Breast epithelium (tissue), 4 donors: ENCODE measurements around the gene OR2Z1. TPM values are rescaled to one million over a fixed set of nuclear protein-coding genes. Genes with fewer than 3 reads are reported as not detected.

Experiments used
- DNase-seq, 2 donors: peaks; one replicate each; pipeline ENCODE4 v3.0.0-alpha.2; 2019; ENCODE audit warnings: low spot score in 2 of 2
- H3K27ac ChIP-seq, 2 donors: fragments of 200-600 bp; sonication (generic) in 1 of 2; one replicate each; pipeline ENCODE4 v1.5.1; 2016 to 2019; ENCODE audit warnings: mild to moderate bottlenecking in 1 of 2
- H3K27me3 ChIP-seq, 2 donors: fragments of 200-600 bp; sonication (generic) in 1 of 2; one replicate each; pipeline versions ENCODE4 v1.5.1 to v1.6.0; 2017 to 2019; ENCODE audit warnings: control low read depth in 1 of 2, mild to moderate bottlenecking in 1 of 2
- H3K36me3 ChIP-seq: fragments of 200-600 bp; one replicate; pipeline ENCODE4 v1.5.1; 2019
- H3K4me1 ChIP-seq, 2 donors: fragments of 200-600 bp; sonication (generic); one replicate each; pipeline ENCODE4 v1.5.1; 2016 to 2019; ENCODE audit warnings: control low read depth in 1 of 2
- H3K4me3 ChIP-seq, 3 donors: fragments of 200-600 bp; sonication (generic); 1 replicate in 2 of 3; 2 replicates in 1 of 3; pipeline ENCODE4 v1.5.1; 2016 to 2019; ENCODE audit warnings: mild to moderate bottlenecking in 3 of 3, moderate library complexity in 2 of 3
- H3K9me3 ChIP-seq, 2 donors: fragments of 200-600 bp; sonication (generic) in 1 of 2; one replicate each; pipeline ENCODE4 v1.5.1; 2016 to 2019; ENCODE audit warnings: control low read depth in 1 of 2
- POLR2A ChIP-seq: fragments of 450-650 bp; IDR thresholded peaks from one replicate; pipeline ENCODE4 v1.6.1; 2016; ENCODE audit warnings: antibody characterized with exemption, mild to moderate bottlenecking, moderate library complexity
- POLR2AphosphoS5 ChIP-seq, 3 donors: sonication (generic); formaldehyde crosslinking; IDR thresholded peaks; one replicate each; pipeline ENCODE4 v1.6.1; 2017; ENCODE audit warnings: antibody characterized with exemption in 3 of 3
- intact Hi-C: fragments of 100-400 bp; cut with DNase I; formaldehyde crosslinking; loops from one replicate; pipeline ENCODE4 v1.15.1; 2023; ENCODE audit warnings: low total_unique reads
- total RNA-seq, 3 donors: library from RNA; depleted of rRNA; stranded (reverse); fragments of >200 nt; gene quantifications; one replicate each; pipeline ENCODE4 v1.1.0, GENCODE V29; 2016
- TF ChIP-seq, protein P1 (sequence below), 3 donors: fragments of 450-650 bp; IDR thresholded peaks; one replicate each; pipeline ENCODE4 v1.5.1; 2016 to 2017; ENCODE audit warnings: antibody characterized with exemption in 3 of 3, mild to moderate bottlenecking in 3 of 3, moderate library complexity in 3 of 3

The OR2Z1 gene
- total RNA-seq, 3 donors from 2014 or later: not detected

DNA sequence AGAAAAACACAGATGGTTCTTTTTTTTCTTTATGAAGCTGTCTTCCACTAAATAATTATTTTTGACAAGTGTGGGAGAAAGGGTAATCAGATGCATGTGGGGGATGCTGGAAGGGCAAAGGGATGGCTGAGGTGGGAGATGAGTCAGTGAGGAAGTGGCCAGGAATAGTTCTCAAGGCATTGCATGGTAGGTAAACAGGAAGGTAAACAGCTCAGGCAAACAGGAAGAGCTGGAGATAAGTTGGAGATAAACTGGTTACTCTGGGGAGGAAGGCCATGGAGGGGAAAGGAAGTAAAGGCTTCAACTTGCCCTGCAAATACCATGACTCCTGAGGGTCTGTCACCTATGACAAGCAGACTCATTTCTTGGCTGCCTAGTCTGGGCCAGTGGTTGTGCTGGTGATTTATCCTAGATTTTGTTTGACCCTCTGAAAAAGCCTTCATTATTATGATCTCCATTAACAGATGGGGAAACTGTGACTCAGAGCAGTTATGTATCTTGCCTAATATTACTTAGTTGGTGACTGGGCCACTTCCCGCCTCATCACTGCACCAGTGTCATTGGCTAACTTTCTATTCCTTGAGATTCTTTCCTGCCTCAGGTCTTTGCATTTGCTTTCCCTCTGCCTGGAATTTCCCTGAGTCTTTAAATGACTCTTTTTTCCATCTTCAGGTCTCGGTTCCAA lies 39.9 kb upstream of the OR2Z1 start:
- Histone ChIP-seq H3K27me3 (peaks cover 0 to 16% of the 10 kb centered on the region in 2 donors), H3K36me3 (no peaks in the 10 kb centered on the region)

DNA sequence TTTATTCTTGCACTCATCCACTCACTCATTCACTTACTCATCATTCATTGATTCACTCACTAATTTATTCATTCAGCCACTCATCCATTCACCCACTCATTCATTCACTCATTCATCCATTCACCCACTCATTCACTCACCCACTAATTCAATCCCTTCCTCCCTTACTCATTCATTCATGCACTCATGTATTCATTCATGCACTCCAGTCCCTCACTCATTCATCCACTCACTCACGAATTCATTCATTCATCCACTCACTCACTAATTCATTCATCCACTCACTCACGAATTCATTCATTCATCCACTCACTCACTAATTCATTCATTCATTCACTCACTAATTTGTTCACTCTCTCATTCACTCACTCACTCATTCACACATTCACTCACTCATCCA lies 39.0 kb upstream of the OR2Z1 start:
- Histone ChIP-seq H3K27ac (no peak overlapping the region), H3K27me3 (peaks cover 0 to 16% of the 10 kb centered on the region in 2 donors), H3K4me1 (no peaks in the 10 kb centered on the region), H3K36me3 (no peaks in the 10 kb centered on the region), H3K9me3 (peaks cover 7 to 9% of the 10 kb centered on the region in 2 donors), H3K4me3 (no peak overlapping the region)
- TF ChIP-seq POLR2AphosphoS5 (IDR thresholded peaks at IDR 0.05) (no peak), POLR2A (no peak)
- TF ChIP-seq, protein P1, sequence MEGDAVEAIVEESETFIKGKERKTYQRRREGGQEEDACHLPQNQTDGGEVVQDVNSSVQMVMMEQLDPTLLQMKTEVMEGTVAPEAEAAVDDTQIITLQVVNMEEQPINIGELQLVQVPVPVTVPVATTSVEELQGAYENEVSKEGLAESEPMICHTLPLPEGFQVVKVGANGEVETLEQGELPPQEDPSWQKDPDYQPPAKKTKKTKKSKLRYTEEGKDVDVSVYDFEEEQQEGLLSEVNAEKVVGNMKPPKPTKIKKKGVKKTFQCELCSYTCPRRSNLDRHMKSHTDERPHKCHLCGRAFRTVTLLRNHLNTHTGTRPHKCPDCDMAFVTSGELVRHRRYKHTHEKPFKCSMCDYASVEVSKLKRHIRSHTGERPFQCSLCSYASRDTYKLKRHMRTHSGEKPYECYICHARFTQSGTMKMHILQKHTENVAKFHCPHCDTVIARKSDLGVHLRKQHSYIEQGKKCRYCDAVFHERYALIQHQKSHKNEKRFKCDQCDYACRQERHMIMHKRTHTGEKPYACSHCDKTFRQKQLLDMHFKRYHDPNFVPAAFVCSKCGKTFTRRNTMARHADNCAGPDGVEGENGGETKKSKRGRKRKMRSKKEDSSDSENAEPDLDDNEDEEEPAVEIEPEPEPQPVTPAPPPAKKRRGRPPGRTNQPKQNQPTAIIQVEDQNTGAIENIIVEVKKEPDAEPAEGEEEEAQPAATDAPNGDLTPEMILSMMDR (IDR thresholded peaks at IDR 0.05): no peak
- DNase-seq: no peak
- intact Hi-C loops: no loop called here

More for the DNA sequence above, 39.9 kb upstream of the OR2Z1 start:
- Histone ChIP-seq H3K27ac (no peak overlapping the region), H3K4me3 (no peak overlapping the region), H3K4me1 (no peaks in the 10 kb centered on the region), H3K9me3 (peaks cover 7 to 9% of the 10 kb centered on the region in 2 donors)
- DNase-seq: no peak
- TF ChIP-seq POLR2AphosphoS5 (IDR thresholded peaks at IDR 0.05): no peak
- no peak for TF ChIP-seq POLR2A
- TF ChIP-seq, protein P1 (IDR thresholded peaks at IDR 0.05): no peak
- intact Hi-C loops: no loop called here

DNA sequence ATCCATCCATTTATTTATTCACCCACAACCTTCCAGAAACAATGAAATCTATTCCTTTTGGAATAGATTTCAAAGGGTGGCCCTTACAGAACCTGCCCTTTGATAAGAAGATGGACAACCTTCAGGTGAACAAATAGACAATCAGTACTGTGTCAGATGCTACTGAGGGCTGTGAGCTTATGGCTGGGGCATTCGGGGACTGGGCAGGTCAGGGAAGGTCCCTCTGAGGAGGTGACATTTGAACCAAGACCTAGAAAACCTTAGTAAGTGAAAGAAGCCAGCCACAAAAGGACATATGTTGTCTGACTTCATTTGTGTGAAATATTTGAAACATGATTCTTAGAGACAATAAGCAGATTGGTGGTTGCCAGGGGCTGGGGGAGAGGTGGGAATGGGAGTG lies 38.5 kb upstream of the OR2Z1 start:
- DNase-seq: no peak

DNA sequence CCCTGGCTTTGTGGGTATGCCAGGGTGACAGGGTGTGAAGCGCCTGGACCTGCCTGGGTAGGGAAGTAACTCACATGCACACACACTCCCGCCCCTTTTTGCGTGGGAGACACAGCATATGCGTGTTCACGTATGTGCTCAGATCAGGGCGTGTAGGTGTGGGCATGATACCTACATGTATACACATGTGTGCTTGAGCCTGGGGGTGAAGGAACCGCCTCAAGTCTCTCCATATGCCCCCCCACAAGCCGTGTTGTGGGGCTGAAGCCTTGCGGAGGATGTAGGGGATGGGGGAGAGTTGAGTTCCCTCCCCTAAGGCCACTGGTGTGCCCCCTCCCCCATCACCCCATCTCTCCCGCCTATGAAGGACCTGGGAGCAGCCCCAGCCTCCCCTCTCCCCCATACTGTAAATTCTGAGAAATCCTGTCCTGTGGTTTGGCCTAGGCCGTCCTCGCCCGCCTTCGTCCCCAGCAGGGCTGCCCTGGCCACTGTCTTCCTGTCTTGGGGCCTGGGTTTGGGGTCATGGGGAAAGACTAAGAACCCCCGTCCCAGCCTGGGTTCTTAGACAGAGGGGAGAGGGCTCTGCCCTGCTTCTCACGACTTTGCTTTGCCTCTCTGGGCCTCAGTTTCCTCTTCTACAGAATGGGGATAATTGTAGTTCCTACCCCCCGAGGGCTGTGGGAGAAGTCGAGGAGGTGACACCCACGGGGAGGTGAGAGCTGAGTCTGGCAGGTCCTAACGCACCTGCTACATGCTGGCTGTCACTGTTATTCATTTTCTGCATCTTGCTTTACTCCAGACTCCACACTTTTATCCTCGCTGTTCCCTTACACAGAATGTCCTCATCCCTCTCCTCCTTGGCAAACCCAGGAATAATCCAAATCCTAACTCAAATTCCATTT lies 37.2 kb upstream of the OR2Z1 start:
- no peak overlapping the region for H3K27ac ChIP-seq
- H3K36me3 ChIP-seq: no peaks in the 10 kb centered on the region
- no peaks in the 10 kb centered on the region for H3K4me1 ChIP-seq
- TF ChIP-seq, protein P1 (IDR thresholded peaks at IDR 0.05): no peak
- TF ChIP-seq POLR2A (no peak), POLR2AphosphoS5 (IDR thresholded peaks at IDR 0.05) (no peak)
- H3K27me3 ChIP-seq: peaks cover 0 to 16% of the 10 kb centered on the region in 2 donors
- H3K9me3 ChIP-seq: peaks cover 7 to 12% of the 10 kb centered on the region in 2 donors
- intact Hi-C loops: no loop called here
- no peak for DNase-seq
- H3K4me3 ChIP-seq: no peak overlapping the region

More for the DNA sequence above, 38.5 kb upstream of the OR2Z1 start:
- no peaks in the 10 kb centered on the region for H3K36me3 ChIP-seq
- no peaks in the 10 kb centered on the region for H3K4me1 ChIP-seq
- H3K9me3 ChIP-seq: peaks cover 7 to 9% of the 10 kb centered on the region in 2 donors
- H3K27me3 ChIP-seq: peaks cover 0 to 16% of the 10 kb centered on the region in 2 donors
- intact Hi-C loops: no loop called here
- no peak overlapping the region for H3K4me3 ChIP-seq
- TF ChIP-seq POLR2A: no peak
- no peak for TF ChIP-seq POLR2AphosphoS5 (IDR thresholded peaks at IDR 0.05)
- TF ChIP-seq, protein P1 (IDR thresholded peaks at IDR 0.05): no peak
- H3K27ac ChIP-seq: no peak overlapping the region

DNA sequence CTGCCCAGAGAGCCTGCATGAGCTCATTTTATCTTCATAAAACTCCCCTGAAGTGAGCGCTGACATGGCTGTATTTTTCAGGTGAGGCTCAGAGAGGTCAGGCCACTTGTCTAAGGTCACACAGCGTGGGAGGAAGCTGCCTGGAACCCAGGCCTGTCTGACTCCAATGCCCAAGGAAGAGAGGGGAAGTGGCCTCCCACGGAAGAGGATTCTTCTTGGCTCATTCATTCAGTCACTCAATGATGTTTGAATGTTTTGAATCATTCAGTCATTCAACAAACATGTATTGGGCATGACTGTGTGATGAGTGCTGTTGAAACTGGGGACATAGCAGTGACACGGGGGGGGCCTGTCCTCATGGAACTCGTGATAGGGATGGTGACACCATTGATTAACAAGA lies 34.9 kb upstream of the OR2Z1 start:
- intact Hi-C loops: no loop called here
- Histone ChIP-seq H3K4me3 (no peak overlapping the region), H3K27ac (no peak overlapping the region), H3K27me3 (peaks cover 0 to 17% of the 10 kb centered on the region in 2 donors), H3K36me3 (no peaks in the 10 kb centered on the region), H3K4me1 (no peaks in the 10 kb centered on the region), H3K9me3 (peaks cover 0 to 6% of the 10 kb centered on the region in 2 donors)
- TF ChIP-seq POLR2AphosphoS5 (IDR thresholded peaks at IDR 0.05) (no peak), POLR2A (no peak)
- TF ChIP-seq, protein P1 (IDR thresholded peaks at IDR 0.05): no peak
- DNase-seq: no peak
